Measurements from ENCODE around the gene HTR1B.
A peak's percentile ranks its signal among the peaks of the same experiment; 100 is the strongest.

HTR1B gene

GRCh38 chr6:77468939-77469338 is 5.6 kb upstream of the HTR1B start:
- Histone ChIP-seq H3K4me3 (ENCODE audit: low read length) (no peak overlapping the region), H3K36me3 (ENCODE audit: insufficient read depth, low read length) (no peaks in the 10 kb centered on the region), H3K27me3 (ENCODE audit: insufficient read depth, low read length) (peaks cover 51% of the 10 kb centered on the region), H3K27ac (ENCODE audit: low read depth, low read length) (no peak overlapping the region), H3K4me1 (ENCODE audit: insufficient read depth, low read length) (peaks cover 5% of the 10 kb centered on the region; the same call in 1 of the 2 replicates), H3K9ac (ENCODE audit: low read depth, low read length) (no peak overlapping the region), H3K9me3 (ENCODE audit: insufficient read depth, low read depth, low read length) (peaks cover 2% of the 10 kb centered on the region; the same call in 1 of the 2 replicates)
- 95% methylated on average over 6 of the region's 6 CpGs for WGBS

DNA sequence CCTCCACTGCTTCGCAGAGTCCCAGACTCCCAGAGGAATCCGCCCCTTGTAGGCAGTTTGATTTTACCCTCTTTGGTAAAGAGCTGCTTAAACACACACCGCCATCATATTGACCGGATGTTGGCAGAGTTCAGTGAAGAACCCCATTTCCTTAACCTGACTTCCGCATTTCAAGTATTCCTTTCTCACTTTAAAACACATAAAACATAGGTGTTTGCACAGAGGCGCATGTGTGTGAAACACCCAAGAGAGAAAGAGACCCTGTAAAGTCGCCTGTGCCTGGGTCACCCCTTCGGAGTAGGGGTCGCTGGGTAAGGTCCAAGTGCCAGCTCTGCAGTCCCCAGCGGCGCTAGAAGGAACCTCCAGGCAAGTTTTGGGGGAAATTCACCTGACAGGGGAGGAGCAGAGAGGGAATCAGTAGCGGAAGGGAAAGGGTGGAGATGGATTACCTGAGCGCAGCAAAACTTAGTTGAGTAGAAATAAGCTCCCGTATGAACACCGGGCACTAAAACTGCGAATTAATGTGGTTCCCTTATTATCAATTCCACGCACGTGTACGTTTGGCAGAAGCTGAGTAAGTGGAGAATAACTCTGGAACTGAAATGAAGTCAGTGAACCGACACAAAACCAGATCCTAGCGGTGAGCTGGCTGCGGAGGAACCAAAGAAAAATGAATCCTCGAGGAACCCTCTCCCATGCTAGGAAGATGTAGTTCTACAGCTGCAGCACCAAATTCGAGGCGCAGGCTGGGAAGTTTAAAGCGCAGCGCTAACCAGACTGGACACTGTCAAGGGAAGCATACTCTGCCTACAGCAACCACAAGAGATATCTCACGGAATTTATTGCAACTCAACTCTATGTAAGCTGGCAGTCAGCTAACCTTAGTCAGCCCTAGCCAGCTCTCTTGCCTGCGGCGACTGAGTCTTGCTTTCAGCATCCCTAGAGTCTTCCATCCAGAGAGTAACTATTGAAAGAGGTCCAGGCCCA is 3.5 kb upstream of the HTR1B start:
- peaks cover 5% of the 10 kb centered on the region; the same call in 1 of the 2 replicates for H3K4me1 ChIP-seq (ENCODE audit: insufficient read depth, low read length)
- 20% methylated on average over 30 of the region's 30 CpGs for WGBS
- no peaks in the 10 kb centered on the region for H3K36me3 ChIP-seq (ENCODE audit: insufficient read depth, low read length)
- no peak overlapping the region for H3K27ac ChIP-seq (ENCODE audit: low read depth, low read length)
- peak overlapping the region; percentile 54; the same call in 1 of the 2 replicates for H3K9ac ChIP-seq (ENCODE audit: low read depth, low read length)
- H3K4me3 ChIP-seq (ENCODE audit: low read length): peak overlapping the region; percentile 78
- H3K9me3 ChIP-seq (ENCODE audit: insufficient read depth, low read depth, low read length): no peaks in the 10 kb centered on the region
- H3K27me3 ChIP-seq (ENCODE audit: insufficient read depth, low read length): peaks cover 73% of the 10 kb centered on the region

GRCh38 chr6:77466055-77466450 is 2.8 kb upstream of the HTR1B start:
- H3K4me3 ChIP-seq (ENCODE audit: low read length): peak overlapping the region; percentile 78

GRCh38 chr6:77464495-77464867 is 1.2 kb upstream of the HTR1B start:
- Histone ChIP-seq H3K27ac (ENCODE audit: low read depth, low read length) (no peak overlapping the region), H3K4me3 (ENCODE audit: low read length) (peak overlapping the region; percentile 69)

More at GRCh38 chr6:77466055-77466450, 2.8 kb upstream of the HTR1B start:
- Histone ChIP-seq H3K9ac (ENCODE audit: low read depth, low read length) (peak overlapping the region; percentile 54; the same call in 1 of the 2 replicates), H3K27ac (ENCODE audit: low read depth, low read length) (no peak overlapping the region), H3K27me3 (ENCODE audit: insufficient read depth, low read length) (peaks cover 78% of the 10 kb centered on the region), H3K9me3 (ENCODE audit: insufficient read depth, low read depth, low read length) (no peaks in the 10 kb centered on the region), H3K4me1 (ENCODE audit: insufficient read depth, low read length) (peaks cover 5% of the 10 kb centered on the region; the same call in 1 of the 2 replicates), H3K36me3 (ENCODE audit: insufficient read depth, low read length) (no peaks in the 10 kb centered on the region)
- under 1% methylated on average over 17 of the region's 17 CpGs for WGBS

DNA sequence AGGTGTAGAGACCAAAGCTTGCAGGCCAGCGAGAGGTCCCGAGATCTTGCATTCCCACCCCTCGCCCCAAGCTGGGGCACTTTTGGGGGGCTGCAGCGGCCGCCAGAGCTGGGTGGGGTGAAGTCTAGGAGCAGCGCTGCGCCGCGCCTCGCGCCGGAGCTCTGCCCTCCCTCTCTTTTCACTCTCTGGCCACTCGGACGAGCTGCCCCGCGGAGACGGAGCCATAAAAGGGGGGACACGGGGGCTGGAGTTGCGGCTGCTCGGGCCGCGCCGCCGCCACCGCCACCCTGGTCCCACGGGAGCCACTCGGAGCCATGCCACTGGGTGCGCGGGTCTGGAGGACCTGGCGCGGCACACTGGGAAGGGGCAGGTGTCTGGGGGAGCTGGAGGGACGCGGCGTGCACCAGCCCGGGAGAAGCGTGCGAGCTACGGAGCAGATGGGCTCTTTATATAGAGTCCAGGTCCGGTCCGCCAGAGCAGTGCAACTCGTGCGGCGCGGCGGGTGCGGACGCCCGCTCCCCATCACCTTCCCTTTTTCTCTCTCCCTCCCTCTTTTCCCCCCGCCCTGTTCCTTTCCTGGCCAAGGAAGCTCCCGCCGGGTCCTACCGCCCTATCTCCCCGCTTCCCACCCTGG is 687 bp upstream of the HTR1B start:
- Histone ChIP-seq H3K27me3 (ENCODE audit: insufficient read depth, low read length) (peaks cover 81% of the 10 kb centered on the region), H3K27ac (ENCODE audit: low read depth, low read length) (no peak overlapping the region), H3K36me3 (ENCODE audit: insufficient read depth, low read length) (no peaks in the 10 kb centered on the region), H3K9ac (ENCODE audit: low read depth, low read length) (peak overlapping the region; percentile 39; the same call in 1 of the 2 replicates), H3K4me3 (ENCODE audit: low read length) (peak overlapping the region; percentile 69), H3K4me1 (ENCODE audit: insufficient read depth, low read length) (peaks cover 5% of the 10 kb centered on the region; the same call in 1 of the 2 replicates), H3K9me3 (ENCODE audit: insufficient read depth, low read depth, low read length) (no peaks in the 10 kb centered on the region)
- under 1% methylated on average over 53 of the region's 53 CpGs for WGBS

More at GRCh38 chr6:77464495-77464867, 1.2 kb upstream of the HTR1B start:
- Histone ChIP-seq H3K9me3 (ENCODE audit: insufficient read depth, low read depth, low read length) (no peaks in the 10 kb centered on the region), H3K9ac (ENCODE audit: low read depth, low read length) (no peak overlapping the region), H3K4me1 (ENCODE audit: insufficient read depth, low read length) (peaks cover 5% of the 10 kb centered on the region; the same call in 1 of the 2 replicates), H3K27me3 (ENCODE audit: insufficient read depth, low read length) (peaks cover 82% of the 10 kb centered on the region), H3K36me3 (ENCODE audit: insufficient read depth, low read length) (no peaks in the 10 kb centered on the region)
- 12% methylated on average over 8 of the region's 8 CpGs for WGBS

DNA sequence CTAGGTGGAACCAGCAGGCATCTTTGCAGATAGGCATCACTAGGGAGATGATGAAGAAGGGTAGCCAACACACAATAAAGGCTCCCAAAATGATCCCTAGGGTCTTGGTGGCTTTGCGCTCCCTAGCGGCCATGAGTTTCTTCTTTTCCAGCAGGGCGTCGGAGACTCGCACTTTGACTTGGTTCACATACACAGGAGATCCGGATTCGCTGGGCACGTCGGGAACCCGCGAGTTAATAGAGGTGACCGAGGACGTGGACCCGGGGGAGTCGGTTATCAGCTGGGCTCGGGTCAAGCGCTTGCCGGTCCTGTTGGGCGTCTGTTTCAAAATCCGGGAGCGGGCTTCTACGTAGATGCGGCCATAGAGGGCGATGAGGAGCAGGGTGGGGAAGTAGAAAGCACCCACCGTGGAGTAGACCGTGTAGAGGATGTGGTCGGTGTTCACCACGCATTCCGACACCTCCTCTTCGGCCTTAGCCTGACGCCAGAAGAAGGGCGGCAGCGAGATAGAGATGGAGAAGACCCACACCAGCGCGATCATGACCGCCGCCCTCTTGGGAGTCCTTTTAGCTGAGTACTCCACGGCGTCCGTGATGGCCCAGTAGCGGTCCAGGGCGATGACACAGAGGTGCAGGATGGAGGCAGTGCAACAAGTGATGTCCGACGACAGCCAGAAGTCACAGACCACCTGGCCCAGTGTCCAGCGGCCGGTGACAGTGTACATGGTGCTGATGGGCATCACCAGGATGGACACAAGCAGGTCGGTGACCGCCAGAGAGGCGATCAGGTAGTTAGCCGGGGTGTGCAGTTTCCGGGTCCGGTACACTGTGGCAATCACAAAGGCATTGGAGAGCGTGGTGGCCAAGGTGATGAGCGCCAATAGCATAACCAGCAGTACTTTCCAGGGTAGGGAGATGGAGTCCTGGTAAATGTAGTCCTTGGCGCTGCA is 658 bp downstream of the HTR1B start:
- peaks cover 68% of the 10 kb centered on the region for H3K27me3 ChIP-seq (ENCODE audit: insufficient read depth, low read length)
- H3K4me1 ChIP-seq (ENCODE audit: insufficient read depth, low read length): peaks cover 5% of the 10 kb centered on the region; the same call in 1 of the 2 replicates
- peak overlapping the region; percentile 69 for H3K4me3 ChIP-seq (ENCODE audit: low read length)
- no peaks in the 10 kb centered on the region for H3K9me3 ChIP-seq (ENCODE audit: insufficient read depth, low read depth, low read length)
- no peak overlapping the region for H3K9ac ChIP-seq (ENCODE audit: low read depth, low read length)
- 1% methylated on average over 55 of the region's 55 CpGs for WGBS
- no peak overlapping the region for H3K27ac ChIP-seq (ENCODE audit: low read depth, low read length)
- H3K36me3 ChIP-seq (ENCODE audit: insufficient read depth, low read length): no peaks in the 10 kb centered on the region

DNA sequence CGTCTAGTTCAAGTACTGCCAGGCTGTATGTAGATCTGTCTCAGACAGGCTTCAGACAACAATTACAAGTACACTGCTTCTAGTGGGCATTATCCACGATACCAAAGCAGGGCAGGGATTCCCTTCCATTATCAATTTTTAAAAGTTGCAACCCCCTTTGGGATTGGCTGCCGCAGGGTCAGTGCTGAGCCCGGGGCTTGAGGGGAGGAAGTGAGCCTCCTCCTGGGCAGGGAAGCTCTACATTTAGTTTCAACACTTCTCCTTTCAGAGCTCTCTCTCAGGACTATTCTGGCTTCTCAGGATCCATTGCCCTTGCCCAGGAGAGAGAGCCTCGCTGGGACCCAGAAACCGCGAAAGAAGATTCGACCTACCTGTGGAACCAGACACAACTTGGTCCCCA is 1.5 kb downstream of the HTR1B start:
- no peaks in the 10 kb centered on the region for H3K36me3 ChIP-seq (ENCODE audit: insufficient read depth, low read length)
- peak overlapping the region; percentile 69; the same call in 1 of the 2 replicates for H3K4me3 ChIP-seq (ENCODE audit: low read length)
- peaks cover 59% of the 10 kb centered on the region for H3K27me3 ChIP-seq (ENCODE audit: insufficient read depth, low read length)
- H3K9ac ChIP-seq (ENCODE audit: low read depth, low read length): no peak overlapping the region
- peaks cover 8% of the 10 kb centered on the region; the same call in 1 of the 2 replicates for H3K4me1 ChIP-seq (ENCODE audit: insufficient read depth, low read length)
- 84% methylated on average over 8 of the region's 8 CpGs for WGBS
- H3K27ac ChIP-seq (ENCODE audit: low read depth, low read length): no peak overlapping the region
- no peaks in the 10 kb centered on the region for H3K9me3 ChIP-seq (ENCODE audit: insufficient read depth, low read depth, low read length)

DNA sequence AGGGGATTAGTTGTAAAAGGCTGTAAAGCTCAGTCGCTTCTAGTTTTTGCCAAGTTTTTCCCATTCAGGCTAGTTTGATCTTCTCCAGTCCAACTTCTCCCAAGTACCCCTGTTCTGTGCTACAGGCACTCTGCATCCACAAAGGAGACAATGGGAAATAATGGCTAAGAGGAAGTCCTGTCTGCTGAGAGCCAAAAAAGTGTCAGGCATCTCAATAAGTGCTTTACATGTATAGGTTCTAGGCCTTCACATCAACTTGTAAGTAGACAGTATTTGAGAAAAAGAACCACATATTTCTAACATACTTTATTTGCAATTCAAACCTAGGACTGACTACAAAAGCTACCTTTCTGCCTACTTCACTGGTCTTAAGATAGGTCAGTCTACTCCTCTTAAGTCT is 4.9 kb downstream of the HTR1B start:
- H3K27me3 ChIP-seq (ENCODE audit: insufficient read depth, low read length): peaks cover 25% of the 10 kb centered on the region
- H3K4me1 ChIP-seq (ENCODE audit: insufficient read depth, low read length): peaks cover 25% of the 10 kb centered on the region
- 100% methylated on average over 1 of the region's 1 CpG for WGBS
- H3K4me3 ChIP-seq (ENCODE audit: low read length): no peak overlapping the region
- no peaks in the 10 kb centered on the region for H3K36me3 ChIP-seq (ENCODE audit: insufficient read depth, low read length)
- H3K9ac ChIP-seq (ENCODE audit: low read depth, low read length): no peak overlapping the region
- H3K9me3 ChIP-seq (ENCODE audit: insufficient read depth, low read depth, low read length): no peaks in the 10 kb centered on the region
- H3K27ac ChIP-seq (ENCODE audit: low read depth, low read length): no peak overlapping the region

DNA sequence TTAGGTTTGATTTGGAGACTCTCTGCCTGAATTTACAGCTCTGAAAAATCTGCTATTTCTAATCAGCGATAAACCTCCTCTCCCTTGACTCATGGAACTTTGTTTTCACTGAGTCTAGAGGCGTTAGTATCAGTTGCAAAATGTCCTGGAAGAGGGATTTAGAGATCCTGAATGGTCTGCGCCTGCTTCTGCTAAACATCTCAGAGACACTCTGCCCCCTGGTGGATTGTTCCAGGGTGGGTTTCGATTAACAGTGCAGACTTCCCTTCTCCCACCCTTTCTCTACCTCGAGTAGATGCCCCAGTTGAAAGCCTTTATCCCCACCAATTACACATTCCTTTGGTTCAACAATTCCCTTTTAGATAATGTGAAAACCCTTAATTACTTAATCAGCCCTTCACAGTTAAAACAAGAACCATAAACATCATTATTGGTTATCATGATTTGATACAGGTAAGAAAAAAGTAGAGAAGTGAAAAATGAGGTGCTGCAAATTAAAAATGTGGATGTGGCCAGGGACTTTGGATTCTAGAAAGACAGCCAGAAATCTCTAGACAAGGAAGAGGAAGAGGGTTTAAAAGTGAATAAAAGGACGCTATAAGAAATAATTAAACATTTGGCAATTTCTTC is 5.5 kb downstream of the HTR1B start:
- no peak overlapping the region for H3K9ac ChIP-seq (ENCODE audit: low read depth, low read length)
- 28% methylated on average over 6 of the region's 6 CpGs for WGBS
- no peaks in the 10 kb centered on the region for H3K9me3 ChIP-seq (ENCODE audit: insufficient read depth, low read depth, low read length)
- H3K27ac ChIP-seq (ENCODE audit: low read depth, low read length): no peak overlapping the region
- H3K4me3 ChIP-seq (ENCODE audit: low read length): no peak overlapping the region
- H3K4me1 ChIP-seq (ENCODE audit: insufficient read depth, low read length): peaks cover 25% of the 10 kb centered on the region
- H3K36me3 ChIP-seq (ENCODE audit: insufficient read depth, low read length): no peaks in the 10 kb centered on the region
- peaks cover 20% of the 10 kb centered on the region for H3K27me3 ChIP-seq (ENCODE audit: insufficient read depth, low read length)
